ENCODE data around the gene NPHS1.
"Not testable (repeated sequence)": the region's sequence is repeated elsewhere in the genome, so short reads cannot be mapped to it uniquely, and the experiment has no call there.

The NPHS1 gene, protein sequence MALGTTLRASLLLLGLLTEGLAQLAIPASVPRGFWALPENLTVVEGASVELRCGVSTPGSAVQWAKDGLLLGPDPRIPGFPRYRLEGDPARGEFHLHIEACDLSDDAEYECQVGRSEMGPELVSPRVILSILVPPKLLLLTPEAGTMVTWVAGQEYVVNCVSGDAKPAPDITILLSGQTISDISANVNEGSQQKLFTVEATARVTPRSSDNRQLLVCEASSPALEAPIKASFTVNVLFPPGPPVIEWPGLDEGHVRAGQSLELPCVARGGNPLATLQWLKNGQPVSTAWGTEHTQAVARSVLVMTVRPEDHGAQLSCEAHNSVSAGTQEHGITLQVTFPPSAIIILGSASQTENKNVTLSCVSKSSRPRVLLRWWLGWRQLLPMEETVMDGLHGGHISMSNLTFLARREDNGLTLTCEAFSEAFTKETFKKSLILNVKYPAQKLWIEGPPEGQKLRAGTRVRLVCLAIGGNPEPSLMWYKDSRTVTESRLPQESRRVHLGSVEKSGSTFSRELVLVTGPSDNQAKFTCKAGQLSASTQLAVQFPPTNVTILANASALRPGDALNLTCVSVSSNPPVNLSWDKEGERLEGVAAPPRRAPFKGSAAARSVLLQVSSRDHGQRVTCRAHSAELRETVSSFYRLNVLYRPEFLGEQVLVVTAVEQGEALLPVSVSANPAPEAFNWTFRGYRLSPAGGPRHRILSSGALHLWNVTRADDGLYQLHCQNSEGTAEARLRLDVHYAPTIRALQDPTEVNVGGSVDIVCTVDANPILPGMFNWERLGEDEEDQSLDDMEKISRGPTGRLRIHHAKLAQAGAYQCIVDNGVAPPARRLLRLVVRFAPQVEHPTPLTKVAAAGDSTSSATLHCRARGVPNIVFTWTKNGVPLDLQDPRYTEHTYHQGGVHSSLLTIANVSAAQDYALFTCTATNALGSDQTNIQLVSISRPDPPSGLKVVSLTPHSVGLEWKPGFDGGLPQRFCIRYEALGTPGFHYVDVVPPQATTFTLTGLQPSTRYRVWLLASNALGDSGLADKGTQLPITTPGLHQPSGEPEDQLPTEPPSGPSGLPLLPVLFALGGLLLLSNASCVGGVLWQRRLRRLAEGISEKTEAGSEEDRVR (N-terminal part only)

DNA sequence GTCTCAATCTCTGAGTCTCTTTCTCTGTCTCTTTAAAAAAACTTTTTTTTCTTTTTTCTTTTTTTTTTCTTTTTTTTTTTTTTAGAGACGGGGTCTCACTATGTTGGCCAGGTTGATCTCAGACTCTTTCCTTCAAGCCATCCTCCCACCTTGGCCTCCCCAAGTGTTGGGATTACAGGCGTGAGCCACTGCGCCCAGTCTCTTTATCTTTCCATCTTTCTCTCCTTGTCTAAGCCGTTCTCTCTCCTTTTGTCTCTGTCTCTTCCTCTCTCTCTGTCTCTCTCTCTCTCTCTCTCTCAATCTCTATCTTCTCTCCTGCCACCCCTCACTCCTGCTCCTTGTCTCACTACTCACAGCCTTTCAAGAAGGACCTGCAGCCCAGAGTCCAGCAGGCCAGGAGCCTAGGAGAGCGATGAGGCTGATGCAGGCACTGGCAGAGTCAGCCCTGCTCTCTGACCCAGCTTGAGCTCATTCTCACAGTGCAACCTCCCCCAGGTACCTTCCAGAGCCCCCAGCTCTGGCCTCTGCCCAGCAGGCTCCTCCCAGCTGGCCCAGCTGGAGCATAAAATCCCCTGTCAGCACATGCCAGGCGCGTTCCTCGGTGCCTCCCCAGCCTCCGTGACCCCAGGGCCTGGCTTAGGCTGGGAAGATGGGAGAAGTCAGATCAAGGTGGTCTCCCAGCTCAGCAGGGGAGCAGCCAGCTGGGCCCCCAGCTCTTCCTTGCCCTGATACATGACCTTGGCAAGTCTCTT, at the start of gene NPHS1:
Gene NPHS1, minus strand, starts transcription at position 476 of the 752 bp plus-strand sequence. CDS start 667 bp downstream, outside the sequence.
- Mint-ChIP-seq H3K36me3 (ENCODE audit: low read depth) (no peaks in the 10 kb centered on the region), H3K4me1 (ENCODE audit: low read depth) (peaks cover 11% of the 10 kb centered on the region), H3K27ac (no peak within 1 kb of the TSS), H3K9me3 (no peaks in the 10 kb centered on the region), H3K27me3 (peaks cover 30% of the 10 kb centered on the region), H3K4me3 (no peak within 1 kb of the TSS)

DNA sequence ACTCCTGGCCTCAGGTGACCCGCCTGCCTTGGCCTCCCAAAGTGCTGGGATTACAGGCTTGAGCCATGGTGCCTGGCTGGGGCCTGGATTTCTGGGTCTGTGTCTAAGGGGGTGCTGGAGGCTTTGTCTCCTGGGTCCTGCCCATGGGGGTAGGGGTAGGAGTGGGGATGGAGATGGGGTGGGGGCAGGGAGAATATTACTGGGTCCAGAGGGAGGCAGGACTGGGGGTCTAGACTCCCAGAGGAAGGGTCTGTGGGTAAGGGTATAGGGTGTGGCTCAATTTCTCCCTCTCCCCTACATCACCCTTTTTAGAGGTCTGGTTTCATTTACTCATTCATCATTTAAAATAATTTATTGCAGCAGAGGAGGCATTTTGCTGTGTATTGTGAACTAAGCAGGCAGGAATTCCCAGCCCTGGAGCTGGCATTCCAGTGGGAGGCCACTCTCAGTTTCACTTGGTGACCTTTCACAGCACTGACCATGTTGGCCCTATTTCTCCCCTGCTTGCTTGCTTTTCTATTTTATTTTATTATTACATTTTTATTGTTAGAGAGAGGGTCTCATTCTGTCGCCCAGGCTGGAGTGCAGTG, 48.8 kb upstream of the NPHS1 start:
- Mint-ChIP-seq H3K36me3 (ENCODE audit: low read depth) (peaks cover 25% of the 10 kb centered on the region), H3K27ac (peak overlapping the region; percentile 87), H3K9me3 (no peaks in the 10 kb centered on the region), H3K27me3 (no peaks in the 10 kb centered on the region), H3K4me1 (ENCODE audit: low read depth) (peaks cover 67% of the 10 kb centered on the region), H3K4me3 (peak overlapping the region; percentile 87)

DNA sequence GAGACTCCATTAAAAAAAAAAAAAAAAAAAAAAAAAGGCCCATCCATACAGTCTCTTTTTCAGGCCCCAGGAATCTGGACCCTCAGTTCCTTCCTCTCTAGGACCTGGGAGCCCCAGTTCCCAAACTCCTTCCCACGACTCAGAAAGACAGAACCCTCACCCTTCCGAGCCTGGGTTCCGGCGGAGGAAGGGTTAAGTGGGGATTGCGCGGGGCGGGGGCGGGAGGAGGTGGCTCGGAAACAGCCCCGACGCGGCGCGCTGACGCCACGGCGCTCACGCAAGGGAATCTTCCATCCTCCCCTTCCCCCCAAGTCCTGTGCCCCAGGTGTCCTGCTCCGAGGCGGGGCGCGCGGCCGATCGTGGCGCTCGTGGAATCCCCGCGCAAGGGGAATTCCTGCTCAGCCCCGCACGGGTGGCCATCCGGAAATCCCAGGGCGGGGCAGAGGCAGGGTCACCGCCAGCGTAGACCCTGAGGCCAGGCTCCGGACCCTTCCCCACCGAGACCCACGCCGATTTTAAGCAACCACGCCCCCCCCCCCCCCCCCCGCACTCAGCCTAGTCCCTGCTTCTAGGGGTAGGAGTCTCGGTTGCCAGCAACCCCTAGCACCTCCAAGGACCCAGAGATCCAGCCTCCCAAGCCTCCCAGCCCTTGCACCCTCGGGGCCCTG, 47.4 kb upstream of the NPHS1 start:
- H3K4me1 Mint-ChIP-seq (ENCODE audit: low read depth) = peaks cover 71% of the 10 kb centered on the region
- H3K9me3 Mint-ChIP-seq = no peaks in the 10 kb centered on the region
- H3K36me3 Mint-ChIP-seq (ENCODE audit: low read depth) = peaks cover 36% of the 10 kb centered on the region
- H3K4me3 Mint-ChIP-seq = peak overlapping the region; percentile 87
- H3K27me3 Mint-ChIP-seq = no peaks in the 10 kb centered on the region
- H3K27ac Mint-ChIP-seq = peak overlapping the region; percentile 87

DNA sequence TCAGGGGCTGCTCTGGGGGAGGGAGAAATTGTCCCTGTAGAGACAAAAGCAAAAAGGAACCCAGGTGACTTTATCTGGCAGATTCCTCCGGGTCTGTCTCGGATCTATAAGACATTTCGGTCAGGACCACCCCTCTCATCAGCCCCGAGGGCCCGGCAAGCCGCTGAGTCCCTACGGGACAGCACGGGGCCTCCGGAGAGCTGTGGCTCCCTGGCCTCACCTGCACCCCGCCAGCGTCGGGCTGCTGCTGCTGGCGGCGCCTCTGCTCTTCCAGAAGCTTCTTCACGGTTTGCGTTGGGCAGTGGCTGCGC, 46.1 kb upstream of the NPHS1 start:
- Mint-ChIP-seq H3K4me1 (ENCODE audit: low read depth) (peaks cover 59% of the 10 kb centered on the region), H3K4me3 (peak overlapping the region; percentile 87), H3K27ac (peak overlapping the region; percentile 87), H3K36me3 (ENCODE audit: low read depth) (peaks cover 48% of the 10 kb centered on the region), H3K9me3 (no peaks in the 10 kb centered on the region), H3K27me3 (no peaks in the 10 kb centered on the region)

DNA sequence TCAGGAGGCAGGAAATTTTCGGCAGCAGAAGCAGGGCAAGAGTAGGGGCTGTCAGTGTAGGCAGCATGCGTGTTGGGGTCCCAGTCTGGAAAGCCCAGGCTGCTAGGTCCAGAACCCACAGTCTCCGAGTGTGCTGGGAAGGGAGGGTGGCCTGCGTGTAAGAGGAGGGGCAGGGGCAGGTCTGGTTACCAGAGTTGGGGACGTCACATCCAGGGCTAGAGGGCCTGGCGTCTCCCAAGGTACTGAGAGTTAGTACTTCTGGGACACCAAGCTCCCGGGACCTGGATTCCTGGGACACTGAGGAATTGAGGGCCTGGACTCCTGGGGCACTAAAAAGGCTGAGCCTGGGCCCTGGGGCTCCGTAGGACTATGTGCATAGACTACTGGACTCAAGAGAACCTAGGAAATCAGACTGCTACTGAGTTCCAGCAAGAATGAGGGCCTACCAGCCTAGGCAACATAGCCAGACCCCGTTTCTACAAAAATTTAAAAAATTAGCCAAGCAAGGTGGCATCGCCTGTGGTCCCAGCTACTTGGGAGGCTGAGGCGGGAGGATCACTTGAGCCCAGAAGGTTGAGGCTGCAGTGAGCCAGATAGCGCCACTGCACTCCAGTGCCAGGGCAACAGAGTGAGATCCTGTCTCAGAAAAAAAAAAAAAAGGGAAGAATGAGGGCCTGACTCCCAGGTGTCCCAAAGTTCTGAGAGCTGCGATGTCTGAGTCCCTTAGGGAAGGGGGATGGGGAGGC, 45.6 kb upstream of the NPHS1 start:
- H3K27me3 Mint-ChIP-seq = no peaks in the 10 kb centered on the region
- H3K4me1 Mint-ChIP-seq (ENCODE audit: low read depth) = peaks cover 56% of the 10 kb centered on the region
- no peaks in the 10 kb centered on the region for H3K9me3 Mint-ChIP-seq
- peak overlapping the region; percentile 87 for H3K4me3 Mint-ChIP-seq
- H3K36me3 Mint-ChIP-seq (ENCODE audit: low read depth) = peaks cover 54% of the 10 kb centered on the region
- peak overlapping the region; percentile 87 for H3K27ac Mint-ChIP-seq

DNA sequence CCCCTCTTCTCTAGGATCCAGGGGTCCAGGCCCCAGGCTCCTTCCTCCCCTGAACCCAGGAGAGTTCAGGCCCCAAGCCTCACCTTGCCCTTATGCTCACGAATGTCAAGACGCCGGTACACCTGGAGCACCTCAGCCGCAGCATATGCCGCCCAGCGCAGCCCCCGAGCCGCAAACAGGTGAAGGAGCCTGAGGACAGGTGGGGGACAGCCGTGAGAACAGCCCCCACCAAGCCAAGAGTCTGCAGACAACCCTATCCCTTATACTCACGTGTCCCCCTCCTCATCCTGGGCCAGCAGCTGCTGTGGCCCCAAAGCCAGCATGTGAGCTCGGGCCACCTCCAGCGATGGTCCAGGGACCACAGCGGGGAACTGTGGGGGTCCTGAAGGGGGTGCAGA, 44.3 kb upstream of the NPHS1 start:
- Mint-ChIP-seq H3K4me3 (peak overlapping the region; percentile 87), H3K27ac (peak overlapping the region; percentile 45), H3K4me1 (ENCODE audit: low read depth) (peaks cover 49% of the 10 kb centered on the region), H3K36me3 (ENCODE audit: low read depth) (peaks cover 64% of the 10 kb centered on the region), H3K27me3 (no peaks in the 10 kb centered on the region), H3K9me3 (no peaks in the 10 kb centered on the region)

DNA sequence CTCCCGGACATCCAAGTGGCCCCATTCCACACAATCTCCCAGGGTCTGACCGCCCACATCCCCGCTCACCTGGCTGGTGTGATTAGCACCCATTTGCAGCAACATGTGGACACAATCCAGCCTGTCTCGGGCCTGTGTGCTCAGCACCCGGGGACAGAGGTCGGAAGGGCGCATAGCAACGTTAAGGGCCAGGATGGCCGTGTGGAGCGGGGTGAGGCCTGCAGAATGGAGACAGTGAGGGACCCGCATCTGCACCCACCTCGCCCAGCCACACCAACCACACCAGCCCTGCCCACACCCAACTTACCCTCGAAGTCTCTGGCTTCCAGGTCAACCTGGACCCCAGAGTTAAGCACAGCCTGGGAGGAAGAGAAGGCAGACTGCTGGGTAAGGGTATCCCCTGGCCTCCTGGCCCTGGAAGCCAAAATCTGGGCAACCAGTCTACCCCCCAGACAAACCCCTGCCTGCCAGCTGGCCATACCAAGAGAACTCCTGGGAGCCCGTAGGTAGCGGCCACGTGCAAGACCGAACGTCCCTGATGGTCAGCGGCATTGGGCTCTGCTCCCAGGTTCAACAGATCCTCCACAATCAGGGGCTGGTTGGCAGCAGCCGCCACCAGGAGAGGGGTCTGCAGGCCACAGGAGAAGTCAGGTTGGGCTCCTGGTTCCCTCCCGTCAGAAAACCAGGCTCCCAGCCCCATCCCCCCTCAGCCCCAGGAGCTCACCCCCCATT, 43.8 kb upstream of the NPHS1 start:
- Mint-ChIP-seq H3K27me3 (no peaks in the 10 kb centered on the region), H3K27ac (peak overlapping the region; percentile 67), H3K4me1 (ENCODE audit: low read depth) (peaks cover 45% of the 10 kb centered on the region), H3K4me3 (peak overlapping the region; percentile 87), H3K9me3 (no peaks in the 10 kb centered on the region), H3K36me3 (ENCODE audit: low read depth) (peaks cover 68% of the 10 kb centered on the region)

DNA sequence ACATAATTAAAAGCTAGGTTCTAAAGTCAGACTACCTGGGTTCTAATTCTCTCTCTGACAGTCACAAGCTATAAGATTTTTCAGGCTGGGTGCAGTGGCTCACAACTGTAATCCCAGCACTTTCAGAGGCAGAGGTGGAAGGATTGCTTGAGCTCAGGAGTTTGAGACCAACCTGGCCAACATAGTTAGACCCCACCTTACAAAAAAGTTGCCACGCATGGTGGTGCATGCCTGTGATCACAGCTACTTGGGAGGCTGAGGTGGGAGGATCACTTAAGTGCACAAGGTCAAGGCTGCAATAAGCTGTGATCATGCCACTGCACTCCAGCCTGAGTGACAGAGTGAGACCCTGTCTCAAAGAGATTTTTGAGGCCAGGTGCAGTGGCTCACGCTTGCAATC, 42.0 kb upstream of the NPHS1 start:
- Mint-ChIP-seq H3K36me3 (ENCODE audit: low read depth) (peaks cover 80% of the 10 kb centered on the region), H3K9me3 (no peaks in the 10 kb centered on the region), H3K4me3 (peak overlapping the region; percentile 23), H3K27me3 (no peaks in the 10 kb centered on the region), H3K27ac (no peak overlapping the region), H3K4me1 (ENCODE audit: low read depth) (peaks cover 38% of the 10 kb centered on the region)

DNA sequence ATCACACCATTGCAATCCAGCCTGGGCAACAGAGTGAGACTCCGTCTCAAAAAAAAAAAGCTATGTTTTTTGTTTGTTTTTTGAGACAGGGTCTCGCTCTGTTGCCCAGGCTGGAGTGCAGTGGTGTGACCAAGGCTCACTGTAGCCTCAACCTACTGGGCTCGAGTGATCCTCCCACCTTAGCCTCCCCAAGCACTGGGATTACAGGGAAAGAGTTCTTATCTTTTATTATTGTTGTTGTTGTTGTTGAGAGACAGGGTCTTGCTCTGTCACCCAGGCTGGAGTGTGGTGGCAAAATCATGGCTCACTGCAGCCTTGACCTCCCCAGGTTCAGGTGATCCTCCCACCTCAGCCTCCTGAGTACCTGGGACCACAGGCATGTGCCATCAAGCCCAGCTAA, 39.5 kb upstream of the NPHS1 start:
- H3K36me3 Mint-ChIP-seq (ENCODE audit: low read depth) = peaks cover 84% of the 10 kb centered on the region
- H3K27ac Mint-ChIP-seq = not testable (repeated sequence)

DNA sequence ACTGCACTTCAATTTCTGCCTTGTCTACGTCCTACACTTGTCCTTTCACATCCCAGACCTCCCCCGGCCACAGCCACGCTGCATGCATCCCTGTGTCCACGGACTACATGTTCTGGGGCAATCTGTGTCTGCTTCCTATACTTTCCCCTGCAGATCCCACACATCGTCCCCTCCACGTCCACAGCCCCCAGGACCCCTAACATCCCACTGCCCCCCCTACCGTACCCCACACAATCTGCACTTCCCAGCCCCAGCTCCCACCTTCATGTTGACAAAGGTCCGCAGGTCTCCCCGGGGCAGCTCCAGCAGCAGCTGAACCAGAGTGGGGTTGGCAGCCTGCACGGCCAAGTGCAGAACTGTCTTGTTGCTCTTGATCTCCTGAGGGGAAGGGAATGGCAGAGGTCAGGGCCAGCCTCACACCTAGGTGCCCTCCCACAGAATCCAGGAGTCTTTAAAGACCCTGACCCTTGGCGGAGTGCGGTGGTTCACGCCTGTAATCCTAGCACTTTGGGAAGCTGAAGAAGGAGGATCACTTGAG, 37.9 kb upstream of the NPHS1 start:
- no peaks in the 10 kb centered on the region for H3K9me3 Mint-ChIP-seq
- peak overlapping the region; percentile 45 for H3K27ac Mint-ChIP-seq
- no peaks in the 10 kb centered on the region for H3K27me3 Mint-ChIP-seq
- peaks cover 12% of the 10 kb centered on the region for H3K4me1 Mint-ChIP-seq (ENCODE audit: low read depth)
- no peak overlapping the region for H3K4me3 Mint-ChIP-seq
- H3K36me3 Mint-ChIP-seq (ENCODE audit: low read depth) = peaks cover 86% of the 10 kb centered on the region

More for the DNA sequence above, 39.5 kb upstream of the NPHS1 start:
- peaks cover 24% of the 10 kb centered on the region for H3K4me1 Mint-ChIP-seq (ENCODE audit: low read depth)
- not testable (repeated sequence) for H3K4me3 Mint-ChIP-seq, H3K27me3 Mint-ChIP-seq, H3K9me3 Mint-ChIP-seq

DNA sequence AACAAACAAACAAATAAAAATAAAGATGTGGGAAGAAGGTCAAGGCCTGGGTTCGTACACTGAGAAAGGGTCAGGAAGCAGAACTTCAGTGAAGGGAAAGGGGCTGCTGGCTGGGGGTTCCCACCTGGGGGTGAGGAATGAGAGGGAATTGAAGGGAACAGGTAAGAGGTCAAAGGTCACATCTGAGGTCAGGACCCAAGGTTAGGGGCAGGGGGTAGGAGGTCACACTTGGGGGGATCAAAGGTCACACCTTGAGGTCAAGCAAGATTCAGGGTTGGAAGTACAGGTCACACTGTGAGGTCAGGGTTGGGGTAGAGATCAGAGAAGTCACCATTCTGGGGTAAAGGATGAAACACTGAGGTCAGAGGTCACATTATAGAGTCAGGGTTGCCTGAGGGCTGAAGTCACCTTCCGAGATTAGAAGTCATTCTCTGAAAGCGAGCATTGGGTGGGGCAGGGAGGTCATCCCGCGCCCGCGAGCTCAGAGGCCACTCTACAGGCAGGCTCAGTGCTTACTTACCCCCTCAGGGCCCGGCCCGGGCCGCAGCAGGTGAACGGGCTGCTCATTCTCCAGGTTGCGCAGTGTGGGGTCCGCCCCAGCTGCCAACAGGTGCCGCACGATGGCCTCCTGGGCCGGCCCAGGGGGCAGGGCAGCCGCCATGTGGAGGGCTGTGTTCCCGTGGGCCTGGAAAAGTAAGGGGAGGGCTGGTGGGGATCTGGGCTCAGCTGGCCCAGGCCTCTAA, 37.2 kb upstream of the NPHS1 start:
- H3K4me1 Mint-ChIP-seq (ENCODE audit: low read depth) = peaks cover 8% of the 10 kb centered on the region
- H3K36me3 Mint-ChIP-seq (ENCODE audit: low read depth) = peaks cover 80% of the 10 kb centered on the region
- H3K9me3 Mint-ChIP-seq = no peaks in the 10 kb centered on the region
- H3K27ac Mint-ChIP-seq = peak overlapping the region; percentile 45
- no peak overlapping the region for H3K4me3 Mint-ChIP-seq
- no peaks in the 10 kb centered on the region for H3K27me3 Mint-ChIP-seq

DNA sequence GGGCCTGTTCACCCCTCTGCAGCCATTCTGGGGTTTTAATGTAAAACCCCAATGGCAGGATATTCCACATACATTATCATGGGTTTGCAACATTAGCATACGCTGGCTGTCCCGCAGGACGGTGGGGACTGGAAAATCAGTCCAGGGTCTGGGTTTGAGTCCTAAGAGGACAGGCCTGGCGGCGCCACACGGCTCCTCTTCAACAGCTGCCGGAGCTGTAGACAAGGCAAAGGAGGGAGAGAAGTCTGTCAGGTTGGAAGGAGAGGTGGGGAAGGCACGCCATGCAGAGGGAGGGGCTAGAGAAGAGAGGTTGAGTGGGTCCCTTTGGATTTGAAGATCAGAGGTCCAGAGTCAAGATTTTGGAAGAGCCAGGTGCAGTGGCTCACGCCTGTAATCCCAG, 36.1 kb upstream of the NPHS1 start:
- Mint-ChIP-seq H3K27ac (peak overlapping the region; percentile 53), H3K36me3 (ENCODE audit: low read depth) (peaks cover 69% of the 10 kb centered on the region), H3K9me3 (no peaks in the 10 kb centered on the region), H3K4me1 (ENCODE audit: low read depth) (peaks cover 8% of the 10 kb centered on the region), H3K4me3 (no peak overlapping the region), H3K27me3 (no peaks in the 10 kb centered on the region)
